Measurements from ENCODE around the gene GTF2A2. TPM values are rescaled to one million over a fixed set of nuclear protein-coding genes. Genes with fewer than 3 reads are reported as not detected.
"Not testable (repeated sequence)": the region's sequence is repeated elsewhere in the genome, so short reads cannot be mapped to it uniquely, and the experiment has no call there.

The GTF2A2 gene
- polyA plus RNA-seq, 1 donor from 2014 or later, result 171 TPM

DNA sequence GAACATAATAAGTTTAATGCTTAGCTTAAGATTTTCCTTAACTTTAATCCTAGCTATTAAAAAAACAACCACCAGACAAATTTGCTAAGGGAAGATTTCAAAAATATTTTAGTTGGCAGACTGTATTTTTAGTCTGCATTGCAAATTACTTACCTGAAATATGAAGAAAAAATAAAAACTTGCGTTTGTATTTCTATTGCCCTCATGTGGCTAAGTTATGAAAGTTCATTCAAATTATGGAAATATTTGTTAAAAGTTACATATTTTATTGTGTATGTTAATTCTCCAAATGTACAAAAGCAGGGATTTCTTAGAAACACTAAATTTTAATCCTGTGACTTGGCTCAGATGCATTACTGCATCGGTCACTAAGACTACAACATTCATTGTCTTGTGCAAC is 15.0 kb downstream of the GTF2A2 start:
- Histone ChIP-seq H3K27ac (ENCODE audit: low read length) (no peak overlapping the region), H3K36me3 (ENCODE audit: insufficient read depth, low read length) (peaks cover 6% of the 10 kb centered on the region), H3K4me2 (ENCODE audit: low read length) (no peak overlapping the region), H3K4me3 (ENCODE audit: low read length) (no peak overlapping the region), H3K9me2 (ENCODE audit: insufficient read depth, low read length) (no peaks in the 10 kb centered on the region), H4K20me1 (ENCODE audit: insufficient read depth) (no peaks in the 10 kb centered on the region), H3K79me2 (replicated peaks; ENCODE audit: insufficient read depth, low read length) (no peaks in the 10 kb centered on the region), H2AFZ (ENCODE audit: low read depth, low read length) (no peak overlapping the region), H3K27me3 (ENCODE audit: insufficient read depth, low read depth, low read length) (no peaks in the 10 kb centered on the region), H3F3A (ENCODE audit: insufficient read depth, low read length, poor library complexity, severe bottlenecking) (no peaks in the 10 kb centered on the region), H3K9ac (ENCODE audit: low read length) (no peak overlapping the region), H3K9me3 (ENCODE audit: low read length) (no peaks in the 10 kb centered on the region)
- TF ChIP-seq TAF1 (IDR thresholded peaks at IDR 0.05; ENCODE audit: low read depth) (no peak), SMC3 (conservative IDR thresholded peaks at IDR 0.05; ENCODE audit: poor library complexity) (peak; percentile 51)
- TF ChIP-seq, protein P1, sequence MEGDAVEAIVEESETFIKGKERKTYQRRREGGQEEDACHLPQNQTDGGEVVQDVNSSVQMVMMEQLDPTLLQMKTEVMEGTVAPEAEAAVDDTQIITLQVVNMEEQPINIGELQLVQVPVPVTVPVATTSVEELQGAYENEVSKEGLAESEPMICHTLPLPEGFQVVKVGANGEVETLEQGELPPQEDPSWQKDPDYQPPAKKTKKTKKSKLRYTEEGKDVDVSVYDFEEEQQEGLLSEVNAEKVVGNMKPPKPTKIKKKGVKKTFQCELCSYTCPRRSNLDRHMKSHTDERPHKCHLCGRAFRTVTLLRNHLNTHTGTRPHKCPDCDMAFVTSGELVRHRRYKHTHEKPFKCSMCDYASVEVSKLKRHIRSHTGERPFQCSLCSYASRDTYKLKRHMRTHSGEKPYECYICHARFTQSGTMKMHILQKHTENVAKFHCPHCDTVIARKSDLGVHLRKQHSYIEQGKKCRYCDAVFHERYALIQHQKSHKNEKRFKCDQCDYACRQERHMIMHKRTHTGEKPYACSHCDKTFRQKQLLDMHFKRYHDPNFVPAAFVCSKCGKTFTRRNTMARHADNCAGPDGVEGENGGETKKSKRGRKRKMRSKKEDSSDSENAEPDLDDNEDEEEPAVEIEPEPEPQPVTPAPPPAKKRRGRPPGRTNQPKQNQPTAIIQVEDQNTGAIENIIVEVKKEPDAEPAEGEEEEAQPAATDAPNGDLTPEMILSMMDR (IDR thresholded peaks at IDR 0.05; ENCODE audit: poor library complexity, severe bottlenecking), result peak; percentile 41

DNA sequence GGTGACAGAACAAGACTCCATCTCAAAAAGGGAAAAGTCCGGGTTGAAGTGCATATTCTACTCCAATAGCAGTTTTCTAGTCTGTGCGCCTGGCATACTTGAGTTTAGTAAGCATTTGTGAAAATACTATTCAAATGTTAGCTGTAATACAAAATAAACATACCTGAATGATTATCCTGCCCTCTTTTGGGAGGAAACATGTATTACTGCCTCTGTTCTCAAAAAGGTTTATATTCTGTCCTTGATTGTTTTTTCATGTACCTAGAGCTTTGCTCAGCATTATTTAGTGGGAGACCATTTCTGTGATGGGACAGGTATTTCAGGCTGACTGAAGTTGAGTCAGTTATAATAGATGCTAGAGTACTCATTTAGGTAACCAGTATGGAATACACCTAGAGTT is 19.8 kb downstream of the GTF2A2 start:
- H3K4me3 ChIP-seq (ENCODE audit: low read length); H4K20me1 ChIP-seq (ENCODE audit: insufficient read depth): not testable (repeated sequence)

DNA sequence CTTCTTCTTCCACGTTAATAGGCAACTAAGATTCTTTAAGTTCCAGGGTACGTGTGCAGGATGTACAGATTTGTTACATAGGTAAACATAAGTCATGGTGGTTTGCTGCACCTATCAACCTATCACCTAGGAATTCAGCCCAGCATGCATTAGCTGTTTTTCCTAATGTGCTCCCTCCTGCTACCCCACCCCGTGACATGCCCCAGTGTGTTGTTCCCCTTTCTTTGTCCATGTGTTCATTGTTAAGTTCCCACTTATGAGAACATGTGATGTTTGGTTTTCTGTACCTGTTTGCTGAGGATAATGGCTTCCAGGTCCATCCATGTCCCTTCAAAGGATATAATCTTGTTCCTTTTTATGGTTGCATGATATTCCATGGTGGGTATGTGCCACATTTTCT is 21.1 kb downstream of the GTF2A2 start:
- TF ChIP-seq EZH2 (IDR thresholded peaks at IDR 0.05; ENCODE audit: borderline replicate concordance, insufficient read depth, low read length, poor library complexity, severe bottlenecking) (no peak), SMC3 (conservative IDR thresholded peaks at IDR 0.05; ENCODE audit: poor library complexity) (no peak)
- Histone ChIP-seq H2AFZ (ENCODE audit: low read depth, low read length) (no peak overlapping the region), H3K27me3 (ENCODE audit: insufficient read depth, low read depth, low read length) (no peaks in the 10 kb centered on the region), H3F3A (ENCODE audit: insufficient read depth, low read length, poor library complexity, severe bottlenecking) (no peaks in the 10 kb centered on the region), H3K9me3 (ENCODE audit: low read length) (no peaks in the 10 kb centered on the region), H3K27ac (ENCODE audit: low read length) (no peak overlapping the region), H3K4me2 (ENCODE audit: low read length) (no peak overlapping the region), H3K9me2 (ENCODE audit: insufficient read depth, low read length) (no peaks in the 10 kb centered on the region), H4K20me1 (ENCODE audit: insufficient read depth) (no peaks in the 10 kb centered on the region), H3K9ac (ENCODE audit: low read length) (no peak overlapping the region), H3K36me3 (ENCODE audit: insufficient read depth, low read length) (no peaks in the 10 kb centered on the region), H3K4me3 (ENCODE audit: low read length) (no peak overlapping the region), H3K79me2 (replicated peaks; ENCODE audit: insufficient read depth, low read length) (no peaks in the 10 kb centered on the region)

More for the DNA sequence above, 19.8 kb downstream of the GTF2A2 start:
- not testable (repeated sequence) for H3K9me2 ChIP-seq (ENCODE audit: insufficient read depth, low read length); H3K79me2 ChIP-seq (replicated peaks; ENCODE audit: insufficient read depth, low read length); H3K36me3 ChIP-seq (ENCODE audit: insufficient read depth, low read length); H3K27me3 ChIP-seq (ENCODE audit: insufficient read depth, low read depth, low read length); H3K4me2 ChIP-seq (ENCODE audit: low read length); H2AFZ ChIP-seq (ENCODE audit: low read depth, low read length); H3K27ac ChIP-seq (ENCODE audit: low read length); H3K9me3 ChIP-seq (ENCODE audit: low read length); H3K9ac ChIP-seq (ENCODE audit: low read length); H3F3A ChIP-seq (ENCODE audit: insufficient read depth, low read length, poor library complexity, severe bottlenecking)

DNA sequence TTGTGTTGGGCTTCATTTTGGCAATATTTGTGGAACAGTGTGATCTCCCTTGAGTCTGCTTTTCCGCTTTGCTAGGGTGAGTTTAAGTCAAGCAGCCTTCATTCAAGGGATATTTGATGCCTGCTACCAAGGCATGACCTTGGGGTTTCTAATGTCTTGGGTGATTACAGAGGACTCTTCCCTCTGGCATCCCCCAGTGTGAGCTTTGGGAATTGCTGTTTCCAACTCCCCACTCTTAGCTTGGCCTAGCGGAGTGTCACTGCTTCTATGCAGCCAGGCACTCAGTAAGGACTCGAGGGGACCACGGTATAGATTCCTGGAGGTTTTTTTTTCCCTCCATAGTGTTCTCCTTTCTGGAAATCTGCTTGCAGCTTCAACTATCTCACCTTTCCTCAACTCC is 24.6 kb downstream of the GTF2A2 start:
- H3K9ac ChIP-seq (ENCODE audit: low read length), result no peak overlapping the region
- no peaks in the 10 kb centered on the region for H3K9me2 ChIP-seq (ENCODE audit: insufficient read depth, low read length)
- H3K9me3 ChIP-seq (ENCODE audit: low read length), result no peaks in the 10 kb centered on the region
- H3K79me2 ChIP-seq (replicated peaks; ENCODE audit: insufficient read depth, low read length), result no peaks in the 10 kb centered on the region
- H3K4me3 ChIP-seq (ENCODE audit: low read length), result no peak overlapping the region
- no peaks in the 10 kb centered on the region for H3K36me3 ChIP-seq (ENCODE audit: insufficient read depth, low read length)
- H3K4me2 ChIP-seq (ENCODE audit: low read length), result no peak overlapping the region
- no peak overlapping the region for H2AFZ ChIP-seq (ENCODE audit: low read depth, low read length)
- no peak overlapping the region for H3K27ac ChIP-seq (ENCODE audit: low read length)
- TF ChIP-seq RAD21 (conservative IDR thresholded peaks at IDR 0.05), result no peak
- TF ChIP-seq, protein P1 (IDR thresholded peaks at IDR 0.05; ENCODE audit: poor library complexity, severe bottlenecking), result peak; percentile 26
- H3F3A ChIP-seq (ENCODE audit: insufficient read depth, low read length, poor library complexity, severe bottlenecking), result no peaks in the 10 kb centered on the region
- H3K27me3 ChIP-seq (ENCODE audit: insufficient read depth, low read depth, low read length), result no peaks in the 10 kb centered on the region
- no peaks in the 10 kb centered on the region for H4K20me1 ChIP-seq (ENCODE audit: insufficient read depth)

Data from neural cell (in vitro differentiated cells).